Left lung (tissue), 10 donors: ENCODE data around the gene CLCN1. TPM values are rescaled to one million over a fixed set of nuclear protein-coding genes. Genes with fewer than 3 reads are reported as not detected.
A peak's percentile ranks its signal among the peaks of the same experiment; 100 is the strongest.

Experiments used
- ATAC-seq: fragments of 200-7000 bp; cut with Tn5 transposase; one replicate; pipeline ENCODE4 v1.9.1; 2020; ENCODE audit warnings: moderate library complexity
- DNase-seq, 4 donors: peaks; one replicate each; pipeline ENCODE4 v3.0.0-alpha.2; 2013 to 2020
- H3K27ac ChIP-seq, 2 donors: fragments of 200-600 bp; sonication (generic) in 1 of 2; one replicate each; pipeline versions ENCODE4 v1.5.0 to v1.8.0; 2020 to 2021
- H3K27me3 ChIP-seq, 2 donors: fragments of 200-600 bp; sonication (generic) in 1 of 2; one replicate each; pipeline versions ENCODE4 v1.5.0 to v1.8.0; 2020 to 2021
- H3K36me3 ChIP-seq, 2 donors: fragments of 200-600 bp; sonication (generic) in 1 of 2; one replicate each; pipeline versions ENCODE4 v1.5.0 to v1.8.0; 2020 to 2021
- H3K4me1 ChIP-seq, 2 donors: fragments of 200-600 bp; one replicate each; pipeline ENCODE4 v1.8.0; 2021
- H3K4me3 ChIP-seq, 2 donors: fragments of 200-600 bp; sonication (generic) in 1 of 2; one replicate each; pipeline versions ENCODE4 v1.5.0 to v1.8.0; 2020 to 2021; ENCODE audit warnings: mild to moderate bottlenecking in 1 of 2
- H3K9me3 ChIP-seq, 2 donors: fragments of 200-600 bp; sonication (generic) in 1 of 2; one replicate each; pipeline versions ENCODE4 v1.5.0 to v1.8.0; 2020 to 2021
- intact Hi-C, 2 donors: fragments of 100-400 bp; cut with DNase I; formaldehyde crosslinking; loops; one replicate each; pipeline versions ENCODE4 v1.11.2 to v1.14.2; 2022
- microRNA-seq, 2 donors: library from miRNA; unstranded; fragments of <30 nt; microRNA quantifications; one replicate each; pipeline ENCODE4, GENCODE V29; 2019
- polyA plus RNA-seq, 6 donors: library from polyadenylated mRNA; unstranded; fragments of 120-200 nt; gene quantifications; one replicate each; pipeline ENCODE4 v1.2.1, GENCODE V29; 2013; ENCODE audit not compliant: insufficient read length in 6 of 6
- total RNA-seq, 2 donors: library from RNA; stranded (reverse); fragmentation: NEBNext Ultra II Directional; extraction: Animal tissue kit (Norgen Biotek cat#: 25700); gene quantifications; one replicate each; pipeline ENCODE4 v1.2.1, GENCODE V29; 2021
- TF ChIP-seq, protein P1 (sequence below), 2 donors: fragments of 200-600 bp; sonication (generic) in 1 of 2; IDR thresholded peaks; one replicate each; pipeline versions ENCODE4 v1.5.0 to v1.8.0; 2021; ENCODE audit warnings: antibody characterized with exemption in 2 of 2
- donor health status: DM: no; HTN: yes; CAD: no.
- donor health status: DM: no; HTN: no; CAD: no.

Gene CLCN1
- total and polyA plus RNA-seq, 8 donors, result 0.08 to 0.09 (median 0.08) TPM; not detected in 5

DNA sequence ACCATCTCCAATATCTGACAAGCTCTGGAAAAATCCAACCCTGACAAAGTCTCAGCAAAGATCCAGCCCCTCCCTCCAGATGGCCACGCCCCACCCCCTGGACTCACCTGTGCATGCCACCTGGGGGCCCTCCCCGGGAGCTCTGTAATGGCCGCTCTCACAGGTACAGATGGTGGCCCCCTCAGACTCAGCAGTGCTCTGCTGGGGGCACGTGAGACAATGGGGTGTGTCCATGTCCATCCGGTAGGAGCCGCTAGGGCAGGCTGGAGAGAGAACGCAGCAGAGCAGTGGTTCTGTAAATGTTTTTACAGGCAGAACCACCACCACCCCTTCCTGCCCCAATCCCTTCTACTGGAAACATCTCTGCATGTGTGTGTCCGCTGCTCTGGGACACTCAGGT lies 83.2 kb downstream of the CLCN1 start:
- H3K9me3 ChIP-seq, result no peaks in the 10 kb centered on the region
- no peak overlapping the region for H3K27ac ChIP-seq
- H3K4me3 ChIP-seq, result no peak overlapping the region
- ATAC-seq, result no peak
- no peak for DNase-seq
- peaks cover 7 to 18% of the 10 kb centered on the region in 2 donors for H3K4me1 ChIP-seq
- TF ChIP-seq, protein P1, sequence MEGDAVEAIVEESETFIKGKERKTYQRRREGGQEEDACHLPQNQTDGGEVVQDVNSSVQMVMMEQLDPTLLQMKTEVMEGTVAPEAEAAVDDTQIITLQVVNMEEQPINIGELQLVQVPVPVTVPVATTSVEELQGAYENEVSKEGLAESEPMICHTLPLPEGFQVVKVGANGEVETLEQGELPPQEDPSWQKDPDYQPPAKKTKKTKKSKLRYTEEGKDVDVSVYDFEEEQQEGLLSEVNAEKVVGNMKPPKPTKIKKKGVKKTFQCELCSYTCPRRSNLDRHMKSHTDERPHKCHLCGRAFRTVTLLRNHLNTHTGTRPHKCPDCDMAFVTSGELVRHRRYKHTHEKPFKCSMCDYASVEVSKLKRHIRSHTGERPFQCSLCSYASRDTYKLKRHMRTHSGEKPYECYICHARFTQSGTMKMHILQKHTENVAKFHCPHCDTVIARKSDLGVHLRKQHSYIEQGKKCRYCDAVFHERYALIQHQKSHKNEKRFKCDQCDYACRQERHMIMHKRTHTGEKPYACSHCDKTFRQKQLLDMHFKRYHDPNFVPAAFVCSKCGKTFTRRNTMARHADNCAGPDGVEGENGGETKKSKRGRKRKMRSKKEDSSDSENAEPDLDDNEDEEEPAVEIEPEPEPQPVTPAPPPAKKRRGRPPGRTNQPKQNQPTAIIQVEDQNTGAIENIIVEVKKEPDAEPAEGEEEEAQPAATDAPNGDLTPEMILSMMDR (IDR thresholded peaks at IDR 0.05), result no peak
- intact Hi-C loops, result no loop called here
- H3K36me3 ChIP-seq, result peaks cover 0 to 20% of the 10 kb centered on the region in 2 donors
- no peaks in the 10 kb centered on the region for H3K27me3 ChIP-seq

DNA sequence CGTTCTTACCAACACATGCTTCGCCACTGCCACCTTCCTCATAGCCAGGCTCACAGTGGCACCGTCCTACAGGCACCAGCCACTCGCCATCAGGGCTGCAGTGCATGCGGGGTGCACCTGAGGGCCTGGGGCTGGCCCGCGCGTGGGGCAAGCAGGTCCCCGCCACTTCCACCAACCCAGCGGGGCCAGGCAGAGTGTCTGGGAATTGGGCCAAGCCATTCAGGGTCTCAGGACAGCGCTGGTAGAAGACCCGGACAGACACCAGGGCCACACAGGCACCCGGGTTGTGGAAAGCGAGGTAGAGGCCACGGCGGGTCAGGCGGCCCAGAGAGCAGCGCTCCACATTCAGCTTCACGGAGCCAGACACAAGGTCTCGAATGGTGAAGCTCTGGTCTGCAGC lies 83.7 kb downstream of the CLCN1 start:
- peaks cover 0 to 20% of the 10 kb centered on the region in 2 donors for H3K36me3 ChIP-seq
- H3K27me3 ChIP-seq, result no peaks in the 10 kb centered on the region
- H3K4me3 ChIP-seq, result no peak overlapping the region
- peaks cover 7 to 16% of the 10 kb centered on the region in 2 donors for H3K4me1 ChIP-seq
- peak in 1 of 4 donors; percentile 70 for DNase-seq
- H3K9me3 ChIP-seq, result no peaks in the 10 kb centered on the region
- ATAC-seq, result no peak
- intact Hi-C loops, result no loop called here
- no peak overlapping the region for H3K27ac ChIP-seq
- TF ChIP-seq, protein P1 (IDR thresholded peaks at IDR 0.05), result no peak

DNA sequence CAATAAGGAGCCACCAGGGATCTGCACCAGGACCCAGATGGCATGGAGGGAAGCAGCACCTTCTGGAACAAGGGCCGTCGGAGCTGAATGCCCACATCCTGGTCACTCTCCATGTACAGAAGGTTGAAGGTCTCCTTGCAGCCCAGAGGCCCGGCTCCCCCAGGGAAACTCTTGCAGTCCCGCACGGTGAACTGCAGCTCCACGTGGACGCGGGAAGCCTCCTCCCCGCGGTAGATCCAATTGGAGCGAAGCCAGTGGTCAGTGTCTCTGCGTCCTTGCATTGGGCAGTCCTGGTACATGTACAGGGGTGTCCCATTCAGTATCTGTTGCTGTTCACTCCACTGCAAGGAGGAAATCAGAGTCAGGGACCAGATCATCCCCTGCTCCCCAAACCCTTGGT lies 85.4 kb downstream of the CLCN1 start:
- TF ChIP-seq, protein P1 (IDR thresholded peaks at IDR 0.05), result no peak
- Histone ChIP-seq H3K36me3 (peaks cover 0 to 20% of the 10 kb centered on the region in 2 donors), H3K9me3 (no peaks in the 10 kb centered on the region), H3K27me3 (no peaks in the 10 kb centered on the region), H3K4me3 (no peak overlapping the region), H3K27ac (no peak overlapping the region), H3K4me1 (peaks cover 0 to 7% of the 10 kb centered on the region in 2 donors)
- intact Hi-C loops, result no loop called here
- DNase-seq, result no peak
- ATAC-seq, result no peak

Small RNA genes within 50 kb of the gene (microRNA-seq; reads per million reads assigned to microRNA genes)
- gene MIR6892, result 0.82 to 1.2 reads per million in 2 donors

Other genes with a start within 250 kb of the CLCN1 start
- 1 to 10 TPM in 1 of 2 donors, not detected in 1; 6.9 TPM for gene PIP, start 184.0 kb upstream of the CLCN1 start, total RNA-seq
- not detected for gene PIP, start 184.0 kb upstream of the CLCN1 start, polyA plus RNA-seq
- not detected for gene TAS2R39, start 132.7 kb upstream of the CLCN1 start, total RNA-seq
- gene TAS2R39, start 132.7 kb upstream of the CLCN1 start, polyA plus RNA-seq, result not detected
- gene TAS2R40, start 94.1 kb upstream of the CLCN1 start, total RNA-seq, result not detected
- not detected for gene TAS2R40, start 94.1 kb upstream of the CLCN1 start, polyA plus RNA-seq
- gene GSTK1, start 52.7 kb upstream of the CLCN1 start, total RNA-seq, result 100 to 1,000 TPM; 124 to 151 TPM
- 100 to 1,000 TPM; 109 to 125 (median 119) TPM for gene GSTK1, start 52.7 kb upstream of the CLCN1 start, polyA plus RNA-seq
- gene TMEM139, start 31.2 kb upstream of the CLCN1 start, total RNA-seq, result 10 to 100 TPM; 18.5 to 48.1 TPM
- gene TMEM139, start 31.2 kb upstream of the CLCN1 start, polyA plus RNA-seq, result 1 to 10 TPM; 3.0 to 9.0 (median 7.0) TPM
- gene CASP2, start 27.8 kb upstream of the CLCN1 start, total RNA-seq, result 10 to 100 TPM; 36.3 to 43.0 TPM
- gene CASP2, start 27.8 kb upstream of the CLCN1 start, polyA plus RNA-seq, result 10 to 100 TPM; 54.6 to 66.0 (median 61.7) TPM
- gene FAM131B, start 46.6 kb downstream of the CLCN1 start, total RNA-seq, result 1 to 10 TPM in 1 of 2 donors, under 1 TPM in 1; 0.60 to 1.6 TPM
- 1 to 10 TPM; 1.4 to 2.3 (median 1.8) TPM for gene FAM131B, start 46.6 kb downstream of the CLCN1 start, polyA plus RNA-seq
- 100 to 1,000 TPM; 180 to 307 TPM for gene ZYX, start 65.2 kb downstream of the CLCN1 start, total RNA-seq
- gene ZYX, start 65.2 kb downstream of the CLCN1 start, polyA plus RNA-seq, result 100 to 1,000 TPM; 117 to 249 (median 181) TPM
- 10 to 100 TPM; 11.6 to 16.1 TPM for gene EPHA1, start 92.7 kb downstream of the CLCN1 start, total RNA-seq
- gene EPHA1, start 92.7 kb downstream of the CLCN1 start, polyA plus RNA-seq, result 10 to 100 TPM; 13.5 to 17.5 (median 14.5) TPM
- not detected for gene TAS2R60, start 127.3 kb downstream of the CLCN1 start, total RNA-seq
- gene TAS2R60, start 127.3 kb downstream of the CLCN1 start, polyA plus RNA-seq, result not detected
- gene TAS2R41, start 161.8 kb downstream of the CLCN1 start, total RNA-seq, result not detected
- not detected for gene TAS2R41, start 161.8 kb downstream of the CLCN1 start, polyA plus RNA-seq